Lung (tissue), 12 donors: ENCODE data around the gene OGDHL. TPM values are rescaled to one million over a fixed set of nuclear protein-coding genes. Genes with fewer than 3 reads are reported as not detected.
A peak's percentile ranks its signal among the peaks of the same experiment; 100 is the strongest.

Source experiments
- ATAC-seq: fragments of 200-7000 bp; cut with Tn5 transposase; one replicate; pipeline ENCODE4 v1.9.1; 2020; ENCODE audit warnings: moderate number of reproducible peaks; ENCODE audit not compliant: insufficient read depth, low FRiP score
- DNase-seq, 3 donors: peaks; one replicate each; pipeline ENCODE4 v3.0.0-alpha.2; 2013 to 2017
- H3K27ac ChIP-seq, 2 donors: one replicate each; pipeline ENCODE4 v1.5.1; 2013; ENCODE audit warnings: mild to moderate bottlenecking in 2 of 2, moderate library complexity in 2 of 2, control low read depth in 1 of 2, inconsistent platforms in 1 of 2, low read depth in 1 of 2, low read length in 1 of 2
- H3K27me3 ChIP-seq, 3 donors: one replicate each; pipeline ENCODE4 v1.5.1; 2013; ENCODE audit warnings: low read length in 2 of 3; ENCODE audit not compliant: control insufficient read depth in 3 of 3, insufficient read depth in 3 of 3
- H3K36me3 ChIP-seq, 4 donors: one replicate each; pipeline ENCODE4 v1.5.1; 2013; ENCODE audit warnings: low read length in 4 of 4, mild to moderate bottlenecking in 1 of 4, moderate library complexity in 1 of 4; ENCODE audit not compliant: control insufficient read depth in 4 of 4, insufficient read depth in 4 of 4
- H3K4me1 ChIP-seq, 5 donors: one replicate each; pipeline ENCODE4 v1.5.1; 2013; ENCODE audit warnings: low read length in 5 of 5, mild to moderate bottlenecking in 2 of 5, moderate library complexity in 1 of 5; ENCODE audit not compliant: control insufficient read depth in 5 of 5, insufficient read depth in 5 of 5
- H3K4me3 ChIP-seq: one replicate; pipeline ENCODE4 v1.5.1; 2013; ENCODE audit warnings: mild to moderate bottlenecking, control low read depth, moderate library complexity
- H3K9ac ChIP-seq, 2 donors: one replicate each; pipeline ENCODE4 v1.5.1; 2013; ENCODE audit warnings: low read length in 2 of 2, control low read depth in 1 of 2; ENCODE audit not compliant: insufficient read depth in 1 of 2
- H3K9me3 ChIP-seq, 4 donors: one replicate each; pipeline ENCODE4 v1.5.1; 2013; ENCODE audit warnings: low read length in 3 of 4, mild to moderate bottlenecking in 1 of 4, moderate library complexity in 1 of 4; ENCODE audit not compliant: control insufficient read depth in 4 of 4, insufficient read depth in 3 of 4
- CTCF ChIP-seq: IDR thresholded peaks from 2 replicates; pipeline ENCODE4 v1.5.1; 2012; ENCODE audit warnings: mild to moderate bottlenecking; ENCODE audit errors: control extremely low read depth, extremely low read depth
- WGBS, 2 donors: extraction: QIAGEN DNeasy Blood & Tissue Kit; methylation state at CpG; one replicate each; pipeline ENCODE4 v1.1.7; 2013; 5-methylcytosine and 5-hydroxymethylcytosine counted together
- polyA plus RNA-seq, 2 donors: library from polyadenylated mRNA; stranded (reverse); fragments of 200-250 nt; gene quantifications; one replicate each; pipeline ENCODE4 v1.2.1, GENCODE V29; 2013
- total RNA-seq, 2 donors: library from RNA; depleted of rRNA in 1 of 2; stranded (reverse); fragments of >200 nt in 1 of 2; gene quantifications; one replicate each; pipeline ENCODE4 v1.2.1, GENCODE V29; 2014 to 2021
- donor health status: control.
- donor health status: control.
- donor health status: Bipolar disorder and iron deficiency.
- donor health status: healthy.
- donor health status: DM: yes; HTN: yes; CAD: no.

The OGDHL gene
- total and polyA plus RNA-seq, 4 donors = 0.06 to 0.86 (median 0.15) TPM

DNA sequence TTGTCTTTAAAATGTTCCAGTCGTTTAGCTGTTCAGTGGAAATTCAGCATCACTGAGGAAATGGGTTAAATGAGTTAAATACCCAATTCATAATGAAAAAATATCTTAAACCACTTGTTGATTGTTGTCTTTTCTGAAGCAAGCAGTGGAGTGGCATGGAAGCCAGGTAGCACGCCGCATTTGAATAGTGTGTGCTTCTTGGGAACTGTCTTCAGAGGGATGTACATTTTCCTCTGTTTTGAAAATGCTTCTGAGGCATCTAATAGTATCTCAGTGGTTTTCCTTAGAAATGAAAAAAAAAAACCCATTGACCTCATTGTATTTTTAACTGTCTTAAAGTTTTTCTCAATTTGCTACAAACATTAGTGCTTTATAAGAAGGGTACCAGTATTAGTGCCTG lies 54.5 kb downstream of the OGDHL start:
- 82 to 84% methylated on average over 3 of the region's 3 CpGs for whole genome bisulfite sequencing, 2 donors
- H3K9ac ChIP-seq = no peak overlapping the region
- no peaks in the 10 kb centered on the region for H3K36me3 ChIP-seq
- no peak for TF ChIP-seq CTCF
- no peak overlapping the region for H3K4me3 ChIP-seq
- no peaks in the 10 kb centered on the region for H3K4me1 ChIP-seq
- ATAC-seq (no peak), DNase-seq (no peak)
- H3K27ac ChIP-seq = no peak overlapping the region
- no peaks in the 10 kb centered on the region for H3K27me3 ChIP-seq
- peaks cover 0 to 1% (median 0%) of the 10 kb centered on the region in 4 donors for H3K9me3 ChIP-seq

DNA sequence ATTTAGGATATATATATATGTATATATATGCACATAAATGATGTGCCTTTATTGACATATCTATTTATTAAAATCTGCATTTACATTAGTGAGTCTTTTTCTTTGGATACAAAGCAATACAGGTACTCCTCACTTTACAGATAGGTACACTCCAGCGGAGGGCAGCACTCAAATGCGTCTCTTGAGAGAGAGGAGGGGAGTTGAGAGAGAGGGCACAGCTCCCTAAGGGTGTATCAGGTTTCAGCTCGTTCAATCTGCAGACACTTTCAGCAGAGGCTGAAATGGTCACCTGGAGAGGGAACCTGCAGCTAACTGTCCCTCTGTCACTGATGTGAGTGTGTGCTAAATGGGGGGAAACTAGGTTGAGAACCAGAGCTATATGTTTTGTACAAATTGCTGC lies 61.1 kb downstream of the OGDHL start:
- TF ChIP-seq CTCF = no peak
- Histone ChIP-seq H3K9me3 (peaks cover 0 to 2% (median 0%) of the 10 kb centered on the region in 4 donors), H3K36me3 (no peaks in the 10 kb centered on the region), H3K4me3 (no peak overlapping the region), H3K9ac (no peak overlapping the region), H3K4me1 (peaks cover 0 to 2% (median 0%) of the 10 kb centered on the region in 5 donors), H3K27ac (no peak overlapping the region), H3K27me3 (no peaks in the 10 kb centered on the region)
- ATAC-seq (no peak), DNase-seq (peak in 2 of 3 donors; percentile 20 to 57)
- WGBS, 2 donors = 6 to 14% methylated on average over 3 of the region's 3 CpGs

- Histone ChIP-seq H3K4me3 (no peak overlapping the region), H3K27ac (no peak overlapping the region), H3K27me3 (no peaks in the 10 kb centered on the region), H3K4me1 (peaks cover 0 to 2% (median 0%) of the 10 kb centered on the region in 5 donors), H3K9me3 (peaks cover 0 to 2% (median 0%) of the 10 kb centered on the region in 4 donors), H3K9ac (no peak overlapping the region), H3K36me3 (no peaks in the 10 kb centered on the region)
- ATAC-seq = no peak
- no peak for TF ChIP-seq CTCF
- WGBS, 2 donors = 91% methylated on average over 3 of the region's 3 CpGs
- DNase-seq = no peak
These were observed 61.9 kb downstream of the OGDHL start for GRCh38 chr10:49700211-49700610.

DNA sequence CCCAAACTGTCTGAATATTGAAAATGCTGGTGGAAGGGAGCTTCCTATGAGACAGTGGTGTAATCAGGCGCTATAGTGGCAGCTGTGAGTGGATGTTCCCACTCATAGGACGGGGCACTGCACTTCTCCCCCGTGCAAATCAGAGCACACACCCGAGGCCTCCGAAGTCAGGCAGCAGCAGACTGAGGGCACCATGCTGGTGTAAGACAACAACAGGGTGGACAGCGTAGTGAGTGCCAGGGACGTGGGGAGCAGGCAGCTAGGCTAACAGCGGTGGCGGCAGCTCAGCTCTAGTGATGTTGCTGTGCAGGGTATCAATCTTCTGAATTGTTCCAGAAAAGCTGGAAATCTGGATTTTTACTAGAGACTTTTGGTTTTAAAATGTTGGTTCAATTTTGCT lies 63.4 kb downstream of the OGDHL start:
- Histone ChIP-seq H3K4me1 (peaks cover 0 to 2% (median 0%) of the 10 kb centered on the region in 5 donors), H3K9me3 (peaks cover 0 to 4% (median 0%) of the 10 kb centered on the region in 4 donors), H3K27me3 (peaks cover 0 to 3% (median 0%) of the 10 kb centered on the region in 3 donors), H3K27ac (no peak overlapping the region), H3K36me3 (no peaks in the 10 kb centered on the region), H3K4me3 (no peak overlapping the region), H3K9ac (no peak overlapping the region)
- no peak for TF ChIP-seq CTCF
- DNase-seq (no peak), ATAC-seq (no peak)
- WGBS, 2 donors = 76 to 78% methylated on average over 9 of the region's 9 CpGs
